HL-60 (cell line): Measurements from ENCODE around the gene ADAM17.

Experiments used
- CTCF ChIP-seq: IDR thresholded peaks from one replicate; pipeline ENCODE4 v1.5.1; 2011; ENCODE audit warnings: low read length, control low read depth, inconsistent platforms; ENCODE audit not compliant: insufficient read depth
- POLR2AphosphoS5 ChIP-seq: IDR thresholded peaks from 2 replicates; pipeline ENCODE4 v1.6.1; 2012; ENCODE audit warnings: low read depth
- REST ChIP-seq: IDR thresholded peaks from 2 replicates; pipeline ENCODE4 v1.6.1; 2012; ENCODE audit warnings: low read depth; ENCODE audit not compliant: insufficient replicate concordance

GRCh38 chr2:9545502-9545901 is 10.1 kb downstream of the ADAM17 start:
- TF ChIP-seq CTCF (no peak), POLR2AphosphoS5 (no peak), REST (no peak)
